ENCODE measurements around the gene MACROH2A2.

DNA sequence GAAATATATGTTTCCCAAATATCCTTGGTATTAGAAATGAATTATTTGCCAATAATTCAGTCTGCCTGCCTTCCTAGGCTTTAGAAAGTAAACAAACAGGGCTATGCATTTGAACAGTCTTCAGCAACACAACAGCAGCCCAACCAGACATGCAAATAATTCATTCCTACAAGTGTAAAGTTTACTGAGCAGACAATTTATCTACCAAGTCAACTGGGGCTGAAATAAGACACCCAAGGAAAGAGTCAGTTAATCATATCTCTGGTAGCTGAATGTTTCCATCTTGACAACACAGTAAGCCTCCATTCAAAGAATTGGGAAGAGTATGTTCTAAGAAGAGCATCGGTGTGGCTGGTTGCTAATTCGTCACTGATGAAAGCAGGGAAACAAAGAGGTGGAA lies 41.6 kb downstream of the MACROH2A2 start:
- TF ChIP-seq, protein P1, sequence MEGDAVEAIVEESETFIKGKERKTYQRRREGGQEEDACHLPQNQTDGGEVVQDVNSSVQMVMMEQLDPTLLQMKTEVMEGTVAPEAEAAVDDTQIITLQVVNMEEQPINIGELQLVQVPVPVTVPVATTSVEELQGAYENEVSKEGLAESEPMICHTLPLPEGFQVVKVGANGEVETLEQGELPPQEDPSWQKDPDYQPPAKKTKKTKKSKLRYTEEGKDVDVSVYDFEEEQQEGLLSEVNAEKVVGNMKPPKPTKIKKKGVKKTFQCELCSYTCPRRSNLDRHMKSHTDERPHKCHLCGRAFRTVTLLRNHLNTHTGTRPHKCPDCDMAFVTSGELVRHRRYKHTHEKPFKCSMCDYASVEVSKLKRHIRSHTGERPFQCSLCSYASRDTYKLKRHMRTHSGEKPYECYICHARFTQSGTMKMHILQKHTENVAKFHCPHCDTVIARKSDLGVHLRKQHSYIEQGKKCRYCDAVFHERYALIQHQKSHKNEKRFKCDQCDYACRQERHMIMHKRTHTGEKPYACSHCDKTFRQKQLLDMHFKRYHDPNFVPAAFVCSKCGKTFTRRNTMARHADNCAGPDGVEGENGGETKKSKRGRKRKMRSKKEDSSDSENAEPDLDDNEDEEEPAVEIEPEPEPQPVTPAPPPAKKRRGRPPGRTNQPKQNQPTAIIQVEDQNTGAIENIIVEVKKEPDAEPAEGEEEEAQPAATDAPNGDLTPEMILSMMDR (IDR thresholded peaks at IDR 0.05 in 8 of 11, conservative IDR thresholded peaks at IDR 0.05 in 3 of 11), result no peak
- TF ChIP-seq POLR2A (IDR thresholded peaks at IDR 0.05), result no peak
- no peak for TF ChIP-seq POLR2AphosphoS5 (IDR thresholded peaks at IDR 0.05)
